T1000 (cell line): ENCODE measurements around the gene SMIM1.
A peak's percentile ranks its signal among the peaks of the same experiment; 100 is the strongest.
"Not testable (repeated sequence)": the region's sequence is repeated elsewhere in the genome, so short reads cannot be mapped to it uniquely, and the experiment has no call there.

Source experiments
- DNase-seq: peaks from one replicate; lab custom pipeline; 2025; ENCODE audit warnings: mixed read lengths; lab: John Stamatoyannopoulos, UW

The SMIM1 gene

GRCh38 chr1:3736708-3737107, 35.8 kb upstream of the SMIM1 start:
- no peak for DNase-seq

DNA sequence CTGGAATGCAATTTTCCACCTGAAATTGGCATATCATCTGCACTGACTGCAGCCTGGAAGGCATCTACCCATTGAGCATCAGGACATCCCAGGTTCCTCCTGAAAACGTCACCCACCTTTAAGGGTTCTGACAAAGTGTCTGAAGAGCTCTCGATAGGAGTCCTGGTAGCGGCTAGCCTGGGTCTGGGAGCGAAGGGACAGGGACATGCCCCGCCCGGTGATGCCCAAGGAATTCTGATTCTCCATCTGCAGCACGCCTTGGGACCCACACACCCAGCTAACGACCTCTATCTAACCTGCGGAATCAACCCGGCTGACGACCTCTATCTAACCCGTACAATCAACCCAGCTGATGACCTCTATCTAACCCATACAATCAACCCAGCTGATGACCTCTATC, 33.6 kb upstream of the SMIM1 start:
- DNase-seq: no peak

DNA sequence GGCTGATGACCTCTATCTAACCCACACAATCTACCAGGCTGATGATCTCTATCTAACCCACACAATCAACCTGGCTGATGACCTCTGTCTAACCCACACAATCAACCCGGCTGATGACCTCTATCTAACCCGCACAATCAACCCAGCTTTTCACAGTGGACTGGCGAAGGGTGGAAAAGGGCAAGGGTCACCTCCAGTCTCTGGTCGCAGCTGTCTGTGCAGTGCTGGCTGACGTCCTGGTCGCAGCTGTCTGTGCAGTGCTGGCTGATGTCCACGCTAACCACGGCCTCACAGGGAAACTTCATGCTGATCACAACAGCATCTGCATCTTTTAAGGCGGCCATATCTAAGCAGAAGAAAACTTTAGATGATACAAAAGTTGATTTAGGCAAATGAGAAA, 32.5 kb upstream of the SMIM1 start:
- no peak for DNase-seq

DNA sequence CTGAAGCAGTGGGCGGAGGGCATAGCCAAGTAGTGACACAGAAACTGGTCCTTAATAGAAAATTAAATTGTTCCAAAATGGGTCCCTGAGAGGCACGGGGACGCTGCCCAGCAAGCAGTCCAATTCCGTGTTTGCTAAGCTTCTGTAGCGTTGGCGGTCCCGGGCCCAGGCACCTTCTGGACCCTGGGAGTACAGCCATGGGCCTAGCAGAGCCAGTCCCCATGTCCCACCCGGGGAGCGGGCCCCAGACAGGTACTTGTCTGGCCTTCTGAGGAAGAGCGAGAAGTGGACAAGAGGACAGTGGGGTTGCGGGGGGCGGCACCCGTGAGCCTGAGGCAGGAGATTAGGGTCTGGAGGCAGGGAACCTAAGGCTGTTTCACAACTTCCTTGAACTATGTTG, 31.8 kb upstream of the SMIM1 start:
- no peak for DNase-seq

DNA sequence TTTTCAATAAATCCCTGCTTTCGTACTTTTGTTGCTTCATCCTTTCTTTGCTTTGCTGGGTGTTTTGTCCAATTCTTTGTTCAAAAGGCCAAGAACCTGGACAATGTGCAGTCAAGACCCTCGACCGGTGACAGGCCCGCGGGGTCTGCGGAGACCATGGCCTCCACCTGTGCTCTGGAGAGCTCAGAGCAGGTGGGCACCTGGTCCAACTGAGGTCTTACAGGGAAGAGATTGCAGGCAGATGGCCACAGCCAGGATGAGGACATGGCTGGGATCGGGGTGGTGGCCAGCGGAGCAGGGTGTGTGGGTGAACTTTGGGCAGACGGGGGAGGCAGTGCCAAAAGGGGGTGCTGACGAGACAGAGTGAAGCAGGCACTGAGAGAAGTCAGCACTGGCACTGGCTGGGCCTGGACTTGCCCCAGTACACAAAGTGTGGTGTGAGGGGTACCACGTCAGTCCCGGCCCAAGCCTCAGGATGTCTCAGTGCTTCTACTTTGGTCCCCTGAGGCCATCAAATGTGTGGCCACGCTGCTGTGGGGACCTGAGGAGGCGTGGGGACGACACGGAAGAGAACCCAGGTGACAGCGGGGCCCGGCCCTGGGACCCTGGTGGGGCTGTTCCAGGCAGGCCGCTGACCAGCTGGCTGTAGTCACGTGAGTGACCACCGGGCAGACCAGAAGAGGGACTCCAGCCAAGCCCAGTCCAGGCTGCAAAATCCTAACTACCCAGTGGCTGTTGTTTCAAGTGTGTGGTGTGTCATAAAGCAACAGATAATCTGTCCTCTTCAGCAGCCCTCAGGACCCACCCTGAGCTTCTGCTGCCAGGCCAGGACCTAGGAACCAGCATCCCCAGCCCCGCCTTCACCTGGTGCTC, 30.7 kb upstream of the SMIM1 start:
- no peak for DNase-seq

DNA sequence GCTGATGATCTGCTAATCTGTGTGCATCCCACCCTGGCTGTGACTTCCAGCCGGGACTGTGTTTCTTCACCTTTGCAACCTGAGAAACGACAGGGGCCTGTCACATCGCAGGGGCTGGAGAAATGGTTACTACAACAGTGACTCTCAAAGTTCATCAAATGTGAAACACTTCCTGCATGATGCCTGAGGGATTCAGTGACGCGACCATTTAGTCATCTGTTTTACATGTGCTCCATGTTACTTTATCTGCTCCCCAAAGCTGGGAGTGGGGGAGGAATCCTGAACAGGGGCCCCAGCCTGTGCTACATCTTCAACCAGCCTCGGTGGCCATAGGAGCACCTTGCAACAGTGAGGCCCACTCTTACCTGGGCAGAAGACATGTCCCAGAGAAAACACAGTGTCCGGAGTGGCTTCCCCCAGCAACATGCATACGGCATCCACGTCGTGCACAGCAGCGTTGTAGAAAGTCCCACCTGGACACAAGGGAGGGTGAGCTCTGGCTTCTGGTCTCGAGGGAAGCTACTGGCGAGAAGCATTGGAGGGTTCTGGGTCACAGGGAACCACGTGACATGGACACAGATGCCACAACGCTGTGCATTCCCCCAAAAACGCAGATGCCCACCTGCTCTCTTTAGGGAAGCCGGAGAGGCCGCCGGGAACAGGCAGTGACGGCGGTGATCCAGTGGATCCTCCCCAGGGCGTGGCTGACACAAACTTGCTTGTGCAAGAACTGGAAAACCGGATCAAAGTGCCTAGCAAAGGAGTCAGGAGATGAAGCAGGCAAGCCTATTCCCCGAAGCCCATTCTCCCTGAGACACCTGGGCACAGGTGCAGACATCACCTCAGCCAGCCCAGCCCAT, 29.9 kb upstream of the SMIM1 start:
- DNase-seq: no peak

- DNase-seq: no peak
Observed at GRCh38 chr1:3743421-3743820, 29.1 kb upstream of the SMIM1 start.

DNA sequence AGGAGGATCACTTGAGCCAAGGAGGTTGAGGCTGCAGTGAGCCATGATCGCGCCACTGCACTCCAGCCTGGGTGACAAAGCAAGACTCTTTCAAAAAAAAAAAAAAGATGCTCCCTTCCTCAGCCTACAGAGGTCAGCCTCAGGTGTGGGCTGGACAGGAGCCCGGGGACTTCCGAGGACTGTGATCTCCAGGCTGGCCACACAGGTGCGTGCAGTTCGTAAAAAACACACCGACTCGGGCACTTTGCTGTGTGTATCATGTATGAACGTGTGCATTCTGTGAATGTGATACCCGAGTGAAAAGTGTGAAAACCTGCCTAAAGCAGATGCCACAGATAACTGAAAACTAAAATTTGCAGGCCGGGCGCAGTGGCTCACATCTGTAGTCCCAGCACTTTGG, 28.7 kb upstream of the SMIM1 start:
- DNase-seq: no peak

DNA sequence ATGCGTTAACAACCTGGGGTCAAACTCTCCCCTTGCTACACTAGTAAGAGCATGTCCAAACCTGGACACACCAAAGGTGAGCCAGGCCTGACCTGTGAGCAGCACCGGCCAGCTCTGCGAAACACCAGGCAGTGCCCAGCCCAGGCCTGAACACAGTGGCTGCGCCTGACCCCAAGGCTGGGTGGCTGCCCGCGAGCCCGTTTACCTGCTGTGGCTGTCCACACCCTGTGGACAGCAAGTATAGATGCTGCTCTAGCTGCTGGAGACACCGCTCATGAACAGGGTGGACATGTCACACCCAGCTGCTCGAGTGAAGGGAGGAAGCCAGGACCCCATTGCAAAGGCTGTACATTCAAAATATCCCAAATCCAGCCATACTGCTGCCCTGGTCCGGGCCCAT, 27.9 kb upstream of the SMIM1 start:
- DNase-seq: no peak

DNA sequence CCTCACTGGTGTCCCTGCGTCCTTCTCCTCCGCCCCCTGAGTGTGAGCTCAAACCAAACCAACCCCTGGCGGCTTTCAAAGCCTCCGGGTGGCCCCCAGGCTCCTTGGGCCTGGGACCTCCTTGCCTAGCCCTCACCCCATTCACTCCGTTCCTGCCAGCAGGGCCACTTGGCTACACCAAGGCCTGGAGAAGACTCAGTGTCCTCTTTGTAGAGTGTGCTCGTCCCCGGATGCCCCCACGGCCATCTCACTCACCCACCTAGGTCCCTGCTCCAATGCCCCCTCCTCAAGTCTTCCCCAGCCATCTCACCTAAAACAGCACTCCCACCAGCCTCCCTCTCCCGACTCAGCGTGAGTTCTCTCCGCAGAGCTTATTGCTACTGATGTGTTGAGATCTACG, 27.5 kb upstream of the SMIM1 start:
- no peak for DNase-seq

DNA sequence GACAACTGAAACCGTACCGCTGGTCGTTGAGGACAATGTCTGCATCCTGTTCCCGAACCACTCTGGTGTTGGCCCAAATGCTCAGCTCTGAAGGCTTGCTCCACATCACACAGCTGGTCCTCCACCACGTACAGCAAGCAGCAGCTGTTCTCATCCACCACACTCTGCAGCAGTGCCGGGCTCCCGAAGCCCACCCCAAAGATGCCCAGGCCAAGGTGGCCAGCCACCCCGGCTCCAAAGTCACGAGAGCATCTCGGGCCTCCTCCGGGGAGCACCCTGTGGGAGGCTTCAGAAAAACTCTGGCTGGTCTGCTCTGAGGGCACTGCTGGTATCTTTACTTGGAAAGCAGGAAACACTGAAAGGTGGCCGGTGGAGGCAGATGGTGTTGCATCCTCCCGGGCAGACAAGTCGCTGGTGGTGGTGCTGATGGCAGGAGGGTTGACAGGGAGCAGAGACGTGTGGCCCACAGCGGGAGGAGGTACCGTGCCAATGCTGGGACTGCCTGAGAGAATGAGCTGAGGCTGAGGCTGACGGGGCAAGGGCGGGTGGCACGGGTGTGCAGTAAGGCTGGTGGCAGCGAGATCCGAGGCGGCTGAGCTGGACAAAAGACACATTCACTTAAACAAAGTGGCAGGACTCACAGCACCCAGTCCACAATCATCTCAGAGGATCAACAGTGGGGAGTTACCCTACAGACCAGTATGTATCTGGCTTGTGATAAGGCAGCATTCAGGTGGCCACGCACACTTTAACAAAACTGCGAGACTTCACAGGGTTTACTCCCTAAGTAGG, 26.8 kb upstream of the SMIM1 start:
- no peak for DNase-seq

- DNase-seq: no peak
Observed at GRCh38 chr1:3746389-3746829, 26.1 kb upstream of the SMIM1 start.

GRCh38 chr1:3746830-3747521, 25.6 kb upstream of the SMIM1 start:
- peak; percentile 59 for DNase-seq

GRCh38 chr1:3747522-3747848, 25.1 kb upstream of the SMIM1 start:
- no peak for DNase-seq

DNA sequence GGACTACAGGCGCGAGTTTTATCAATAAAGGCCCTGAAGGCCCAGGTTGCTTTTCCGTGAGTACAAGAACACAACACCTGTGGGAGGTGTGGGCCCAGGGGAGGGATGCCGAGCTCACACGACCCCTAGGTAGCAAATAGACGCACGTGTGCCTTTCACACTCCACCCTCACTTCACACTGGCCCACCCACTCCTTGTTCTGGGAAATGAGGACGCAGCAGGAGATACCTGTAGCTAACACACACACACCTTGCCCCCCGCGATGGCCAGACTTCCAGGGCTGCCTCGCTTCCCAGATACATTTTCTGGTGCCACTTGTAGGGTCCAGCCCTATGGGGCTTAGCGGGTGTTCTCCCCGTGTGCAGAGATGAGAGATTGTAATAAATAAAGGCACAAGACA, 24.6 kb upstream of the SMIM1 start:
- DNase-seq: no peak

GRCh38 chr1:3748316-3748900, 24.1 kb upstream of the SMIM1 start:
- DNase-seq: not testable (repeated sequence)

DNA sequence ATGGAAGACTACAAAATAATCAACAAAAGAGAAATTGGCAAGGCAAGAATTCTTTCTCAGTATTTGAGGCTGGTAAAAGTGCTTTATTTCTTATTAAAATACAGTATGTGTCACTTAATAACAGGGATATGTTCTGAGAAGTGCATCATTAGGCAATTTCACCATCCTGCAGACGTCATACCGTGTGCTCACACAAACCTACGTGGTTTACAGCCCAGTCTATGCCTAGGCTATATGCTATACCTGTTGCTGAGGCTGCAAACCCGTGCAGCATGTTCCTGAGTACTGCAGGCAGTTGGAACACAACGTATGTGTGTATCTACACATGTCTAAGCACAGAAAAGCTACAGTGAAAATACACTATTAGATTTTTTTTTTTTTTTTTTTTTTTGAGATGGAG, 23.0 kb upstream of the SMIM1 start:
- DNase-seq: no peak

- DNase-seq: no peak
Observed at GRCh38 chr1:3750741-3751140, 21.8 kb upstream of the SMIM1 start.

DNA sequence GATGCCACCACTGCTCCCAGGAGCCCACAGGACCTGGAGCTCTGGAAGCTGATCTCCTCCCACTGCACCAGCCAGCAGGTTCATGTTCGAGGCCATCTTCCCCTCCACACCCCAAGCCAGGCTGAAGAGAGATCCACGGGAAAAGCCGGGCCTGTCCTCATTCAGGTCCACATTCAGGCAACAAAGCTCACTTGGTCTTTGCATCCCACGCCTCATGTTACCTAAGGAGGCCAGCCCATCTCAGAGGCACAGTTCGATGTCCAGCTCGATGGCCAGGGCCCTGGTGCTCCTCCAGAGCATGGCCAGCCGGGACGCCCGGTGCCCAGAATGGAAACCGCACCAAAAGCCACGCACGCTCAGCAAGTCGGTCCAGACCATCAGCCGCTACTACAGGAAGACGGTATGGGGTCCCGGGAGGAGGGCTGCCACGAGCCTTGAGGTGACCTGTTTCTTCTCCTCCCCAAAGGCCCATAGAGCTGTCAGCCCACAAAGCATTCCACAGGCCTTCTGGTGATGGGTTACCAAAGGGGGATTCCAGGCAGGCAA, 20.1 kb upstream of the SMIM1 start, which contains the start of gene CCDC27:
Gene CCDC27 (plus strand): TSS at position 51 of the 546 bp plus-strand sequence. CDS start 32 bp downstream, at position 83.
- DNase-seq: no peak

DNA sequence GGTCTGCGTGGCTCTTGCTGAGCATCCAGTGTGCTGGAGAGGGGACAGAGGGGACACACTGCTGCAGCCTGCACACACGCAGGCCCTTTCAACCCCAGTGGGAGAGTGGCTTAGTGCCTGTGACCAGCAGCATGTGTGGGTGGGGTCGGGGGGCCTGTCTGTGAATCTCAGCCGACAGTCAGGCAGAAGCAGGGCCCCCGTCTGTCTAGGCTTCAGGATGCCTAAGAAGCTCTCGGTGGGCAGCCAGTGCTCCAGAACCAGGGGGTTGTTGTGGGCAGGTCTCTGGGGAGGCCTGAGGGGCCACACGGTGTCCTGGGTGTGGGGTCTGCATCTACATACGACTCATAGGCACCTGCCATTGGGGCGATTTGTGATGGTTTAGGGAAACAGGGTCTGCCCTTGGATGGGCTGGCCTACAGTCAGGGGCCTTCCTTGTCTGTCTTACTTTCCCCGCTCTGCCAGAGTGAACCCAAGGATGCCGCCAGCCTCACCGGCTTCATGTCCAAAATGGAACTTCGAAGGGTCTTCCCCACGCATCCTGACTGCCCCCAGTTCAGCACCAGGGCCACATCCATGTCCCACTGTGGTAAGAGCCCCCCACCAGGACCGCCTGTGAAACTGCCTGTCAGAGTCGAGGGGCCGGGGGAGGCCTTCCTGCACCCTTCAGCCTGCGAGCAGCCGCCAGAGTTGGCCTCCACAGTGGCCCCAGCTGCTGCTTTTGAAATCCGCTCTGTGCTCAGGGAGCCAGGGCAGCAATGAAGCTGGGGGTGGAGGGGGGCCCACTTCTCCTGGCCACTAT, 18.7 kb upstream of the SMIM1 start:
- no peak for DNase-seq
